Activated CD4-positive, alpha-beta memory T cell treated with anti-CD3 and anti-CD28 coated beads, Interleukin-2, amount 10 ng/mL, durations not matched to agents 7 days and 5 days (primary cell): ENCODE data around the gene TCHHL1. TPM values are rescaled to one million over a fixed set of nuclear protein-coding genes. Genes with fewer than 3 reads are reported as not detected.

ENCODE experiments used
- CTCF ChIA-PET: fragments of 350-600 bp; sonication (Branson Sonifier 250); formaldehyde crosslinking; loops from one replicate; lab custom pipeline; 2021; ENCODE audit warnings: antibody characterized with exemption, inconsistent platforms; lab: Charles Lee
- POLR2A ChIA-PET: fragments of 350-600 bp; sonication (Branson Sonifier 250); formaldehyde crosslinking; loops from one replicate; lab custom pipeline; 2021; ENCODE audit warnings: antibody characterized with exemption; lab: Charles Lee
- DNase-seq: peaks from one replicate; pipeline ENCODE4 v3.0.0-alpha.2; 2020
- H3K27ac Mint-ChIP-seq: one replicate; pipeline ENCODE4 v1.8.0; 2021; ENCODE audit warnings: mild to moderate bottlenecking, mixed read lengths
- H3K27me3 Mint-ChIP-seq: one replicate; pipeline ENCODE4 v1.8.0; 2021; ENCODE audit warnings: mixed read lengths
- H3K36me3 Mint-ChIP-seq: one replicate; pipeline ENCODE4 v1.8.0; 2021; ENCODE audit warnings: low read depth, mixed read lengths
- H3K4me1 Mint-ChIP-seq: one replicate; pipeline ENCODE4 v1.8.0; 2021; ENCODE audit warnings: mixed read lengths
- H3K4me3 Mint-ChIP-seq: one replicate; pipeline ENCODE4 v1.8.0; 2021; ENCODE audit warnings: mild to moderate bottlenecking, mixed read lengths
- H3K9me3 Mint-ChIP-seq: one replicate; pipeline ENCODE4 v1.8.0; 2021; ENCODE audit warnings: mixed read lengths
- total RNA-seq, 2 experiments: library from RNA; stranded (reverse); gene quantifications; one replicate each; pipeline ENCODE4 v1.2.3, GENCODE V29; 2021

Gene TCHHL1
- total RNA-seq, 2 experiments from 2014 or later, result not detected

DNA sequence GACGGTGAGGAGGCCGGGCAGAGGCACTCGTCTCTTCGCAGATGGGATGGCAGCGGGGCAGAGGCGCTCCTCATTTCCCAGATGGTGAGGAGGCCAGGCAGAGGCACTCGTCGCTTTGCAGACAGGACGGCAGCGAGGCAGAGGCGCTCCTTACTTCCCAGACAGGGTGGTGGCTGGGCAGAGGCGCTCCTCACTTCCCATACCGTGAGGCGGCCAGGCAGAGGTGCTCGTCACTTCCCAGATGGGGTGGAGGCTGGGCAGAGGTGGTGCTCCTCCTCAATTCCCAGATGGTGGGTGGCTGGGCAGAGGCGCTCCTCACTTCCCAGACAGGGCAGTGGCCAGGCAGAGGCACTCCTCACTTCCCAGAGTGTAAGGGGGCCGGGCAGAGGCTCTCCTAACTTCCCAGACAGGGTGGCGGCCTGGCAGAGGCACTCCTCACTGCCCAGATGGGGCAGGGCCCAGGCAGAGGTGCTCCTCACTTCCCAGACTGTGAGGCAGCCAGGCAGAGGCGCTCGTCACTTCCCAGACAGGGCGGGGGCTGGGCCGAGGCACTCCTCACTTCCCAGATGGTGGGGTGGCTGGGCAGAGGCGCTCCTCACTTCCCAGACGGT is 9.9 kb downstream of the TCHHL1 start:
- DNase-seq, result no peak
- H3K27ac Mint-ChIP-seq, result no peak overlapping the region
- H3K36me3 Mint-ChIP-seq, result no peaks in the 10 kb centered on the region
- no peaks in the 10 kb centered on the region for H3K9me3 Mint-ChIP-seq
- H3K27me3 Mint-ChIP-seq, result peaks cover 27% of the 10 kb centered on the region
- CTCF ChIA-PET, result no interaction called here
- H3K4me3 Mint-ChIP-seq, result no peak overlapping the region
- no peaks in the 10 kb centered on the region for H3K4me1 Mint-ChIP-seq
- POLR2A ChIA-PET, result no interaction called here

DNA sequence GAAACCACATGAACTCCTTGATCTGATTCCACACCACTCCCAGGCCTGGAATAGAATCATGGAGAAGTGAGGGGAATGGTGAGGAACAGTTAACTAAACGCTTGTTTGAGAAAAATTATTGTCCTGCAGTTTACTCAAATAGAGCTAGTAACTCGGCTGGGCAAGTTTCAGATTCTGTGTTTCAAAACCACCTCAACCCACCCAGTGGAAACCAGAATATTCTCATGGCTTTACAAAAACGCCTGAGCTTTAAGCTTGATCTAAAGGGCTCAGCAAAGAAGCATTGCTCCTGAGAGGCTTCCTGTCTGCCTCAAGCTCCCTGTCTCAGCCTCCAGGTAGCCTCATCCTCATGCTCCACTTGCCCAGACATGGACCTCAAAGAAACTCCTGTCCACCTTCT is 16.6 kb downstream of the TCHHL1 start:
- Mint-ChIP-seq H3K9me3 (no peaks in the 10 kb centered on the region), H3K4me1 (no peaks in the 10 kb centered on the region), H3K27me3 (peaks cover 48% of the 10 kb centered on the region), H3K36me3 (no peaks in the 10 kb centered on the region), H3K4me3 (no peak overlapping the region), H3K27ac (no peak overlapping the region)
- ChIA-PET POLR2A (no interaction called here), CTCF (interaction anchor here (1.1 kb wide), 1 partner anchor 13 kb away, joined by 3 read pairs; no protein-coding TSS in a partner anchor)
- DNase-seq, result no peak

DNA sequence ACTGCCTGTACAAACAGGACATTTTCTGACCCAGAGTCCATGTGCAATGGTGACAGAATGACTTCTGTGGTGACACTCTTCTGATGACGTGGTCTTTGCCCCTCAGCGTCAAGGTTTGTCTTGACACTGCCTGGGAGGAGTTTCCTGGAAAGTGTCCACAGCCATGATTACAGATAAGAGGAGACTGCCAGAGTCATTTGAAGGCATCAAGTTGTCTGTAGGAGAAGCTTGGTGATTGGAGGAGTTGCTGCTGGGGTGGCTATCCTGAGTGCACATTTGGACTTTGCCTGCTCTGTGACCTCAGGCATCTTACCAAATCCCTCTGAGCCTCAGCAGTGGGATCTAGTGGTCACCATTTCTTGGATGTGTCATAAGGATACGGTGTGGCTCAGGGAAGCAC is 17.7 kb downstream of the TCHHL1 start:
- H3K36me3 Mint-ChIP-seq, result no peaks in the 10 kb centered on the region
- ChIA-PET POLR2A (no interaction called here), CTCF (no interaction called here)
- no peak for DNase-seq
- H3K4me1 Mint-ChIP-seq, result no peaks in the 10 kb centered on the region
- no peak overlapping the region for H3K4me3 Mint-ChIP-seq
- H3K27me3 Mint-ChIP-seq, result peaks cover 50% of the 10 kb centered on the region
- no peaks in the 10 kb centered on the region for H3K9me3 Mint-ChIP-seq
- no peak overlapping the region for H3K27ac Mint-ChIP-seq

DNA sequence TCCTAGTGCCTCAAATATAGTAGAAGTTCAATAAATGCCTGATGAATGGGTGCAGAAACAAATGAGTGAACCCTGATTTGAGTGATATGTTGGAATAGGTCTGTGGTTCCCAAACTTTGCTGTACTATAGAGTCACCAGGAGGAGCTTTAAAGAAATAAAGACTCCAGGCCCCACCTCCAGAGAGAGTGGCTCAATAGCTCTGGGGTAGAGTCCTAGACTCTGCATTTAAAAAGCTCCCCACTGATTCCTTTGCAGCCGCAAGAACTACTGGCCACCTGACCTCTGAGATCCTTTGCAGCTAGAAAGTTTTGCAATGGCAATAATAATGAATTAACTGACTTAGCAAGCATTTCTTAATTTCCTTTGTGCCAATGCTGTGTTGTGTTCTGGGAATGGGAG is 20.9 kb downstream of the TCHHL1 start:
- Mint-ChIP-seq H3K4me3 (no peak overlapping the region), H3K27ac (no peak overlapping the region), H3K27me3 (peaks cover 43% of the 10 kb centered on the region), H3K9me3 (no peaks in the 10 kb centered on the region), H3K4me1 (no peaks in the 10 kb centered on the region), H3K36me3 (no peaks in the 10 kb centered on the region)
- ChIA-PET POLR2A (no interaction called here), CTCF (interaction anchor here (1.4 to 1.6 kb wide), 2 partner anchors 15 to 391 kb away, joined by 3 to 5 read pairs; no protein-coding TSS in a partner anchor)
- DNase-seq, result no peak

DNA sequence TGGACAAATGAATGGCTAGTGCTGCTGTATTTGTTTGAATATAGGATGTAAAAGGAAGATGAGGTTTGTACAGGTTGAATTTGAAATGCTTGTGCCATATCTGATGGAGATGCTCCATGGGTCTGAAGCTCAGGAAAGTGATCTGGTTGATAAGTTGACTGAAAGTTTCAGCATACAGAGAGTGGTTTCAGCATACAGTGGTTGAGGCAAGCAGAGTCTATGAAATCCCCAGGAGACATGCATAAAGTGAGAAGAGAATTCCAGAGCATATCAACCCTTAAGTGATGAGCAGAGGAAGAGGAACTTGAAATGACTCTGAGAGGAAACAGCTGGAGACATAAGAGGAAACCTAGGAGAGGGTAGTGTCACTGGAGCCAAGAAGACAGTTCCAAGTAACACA is 21.7 kb downstream of the TCHHL1 start:
- CTCF ChIA-PET, result no interaction called here

DNA sequence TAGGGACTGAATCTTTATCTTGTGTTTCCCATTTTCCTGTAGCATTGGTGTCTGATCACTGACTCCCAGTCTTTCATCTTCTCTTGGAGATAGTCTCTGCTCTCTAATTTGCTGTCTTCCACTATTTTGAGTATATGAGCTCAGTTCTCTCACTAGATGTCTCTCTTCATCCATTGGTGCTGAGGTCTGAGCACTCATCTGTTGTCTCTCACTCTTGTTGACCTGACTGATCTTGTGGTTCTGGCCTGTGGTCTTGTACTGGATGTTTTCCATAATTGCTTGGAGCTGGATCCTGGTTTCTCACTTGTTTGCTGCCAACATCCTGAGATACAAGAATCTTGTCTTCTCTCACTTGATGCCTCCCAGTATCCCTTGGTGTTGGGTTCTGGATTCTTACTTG is 26.9 kb downstream of the TCHHL1 start:
- Mint-ChIP-seq H3K4me3 (no peak overlapping the region), H3K27me3 (peaks cover 26% of the 10 kb centered on the region), H3K36me3 (no peaks in the 10 kb centered on the region), H3K4me1 (no peaks in the 10 kb centered on the region), H3K27ac (no peak overlapping the region), H3K9me3 (no peaks in the 10 kb centered on the region)
- no peak for DNase-seq
- CTCF ChIA-PET, result interaction anchor here (2.1 kb wide), 1 partner anchor 9 kb away, joined by 5 read pairs; no protein-coding TSS in a partner anchor
- POLR2A ChIA-PET, result no interaction called here

More for the DNA sequence above, 21.7 kb downstream of the TCHHL1 start:
- DNase-seq, result no peak
- POLR2A ChIA-PET, result no interaction called here
- H3K27me3 Mint-ChIP-seq, result peaks cover 41% of the 10 kb centered on the region
- no peaks in the 10 kb centered on the region for H3K4me1 Mint-ChIP-seq
- H3K27ac Mint-ChIP-seq, result no peak overlapping the region
- no peak overlapping the region for H3K4me3 Mint-ChIP-seq
- no peaks in the 10 kb centered on the region for H3K36me3 Mint-ChIP-seq
- H3K9me3 Mint-ChIP-seq, result no peaks in the 10 kb centered on the region

DNA sequence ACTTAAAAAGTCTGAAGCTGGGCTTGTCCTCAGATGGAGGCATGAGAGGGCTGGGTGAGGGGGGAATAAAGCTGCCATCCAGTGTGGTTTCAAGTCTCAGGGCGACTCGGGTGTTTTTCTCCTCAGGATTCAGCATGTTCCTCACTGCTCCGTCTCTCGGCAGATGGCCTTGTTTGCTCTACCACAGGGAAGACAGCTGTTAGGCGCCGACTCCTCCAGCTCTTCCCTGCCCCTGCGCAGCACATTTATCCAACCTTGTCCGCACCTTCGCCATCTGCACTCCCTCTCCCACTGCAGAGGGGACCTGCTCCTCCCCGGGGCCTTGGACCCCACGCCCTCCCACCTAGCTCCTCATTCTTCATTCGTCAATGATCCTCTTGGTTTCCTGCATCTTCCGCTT is 35.5 kb downstream of the TCHHL1 start:
- POLR2A ChIA-PET, result interaction anchor here (0.7 to 1.2 kb wide), 2 partner anchors 132 to 136 kb away, joined by 3 to 4 read pairs; no protein-coding TSS in a partner anchor
- CTCF ChIA-PET, result interaction anchor here (0.5 to 9.9 kb wide), 14 partner anchors 8 to 405 kb away, joined by 3 to 174 read pairs (median 6); partner anchors contain the start of gene S100A11
- H3K27ac Mint-ChIP-seq, result no peak overlapping the region

DNA sequence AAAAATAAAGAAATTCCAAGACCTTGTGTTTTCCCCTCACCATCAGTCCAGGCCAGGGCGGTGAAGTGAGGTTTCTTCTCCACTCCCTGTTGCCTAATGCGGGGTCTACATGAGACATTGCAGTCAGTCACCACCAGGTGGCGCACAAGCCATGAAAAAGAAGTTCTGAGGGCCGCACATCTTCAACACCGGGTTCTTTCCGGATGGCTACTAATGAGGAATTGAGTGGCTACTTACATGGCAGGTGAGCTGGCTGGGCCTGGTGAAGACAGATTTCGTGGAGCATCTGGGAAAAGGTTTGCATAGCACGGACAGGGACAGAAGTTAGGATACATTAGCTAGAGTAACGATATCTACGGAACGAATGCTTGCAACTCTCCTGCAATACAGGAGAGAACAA is 36.3 kb downstream of the TCHHL1 start:
- POLR2A ChIA-PET, result interaction anchor here (1.2 kb wide), 1 partner anchor 133 kb away, joined by 4 read pairs; no protein-coding TSS in a partner anchor
- CTCF ChIA-PET, result interaction anchor here (0.5 to 9.9 kb wide), 13 partner anchors 9 to 406 kb away, joined by 3 to 174 read pairs (median 8); partner anchors contain the start of gene S100A11
- peaks cover 39% of the 10 kb centered on the region for H3K4me1 Mint-ChIP-seq
- peaks cover 35% of the 10 kb centered on the region for H3K27me3 Mint-ChIP-seq
- peak; percentile 87 for DNase-seq
- no peaks in the 10 kb centered on the region for H3K36me3 Mint-ChIP-seq
- no peak overlapping the region for H3K4me3 Mint-ChIP-seq
- no peak overlapping the region for H3K27ac Mint-ChIP-seq
- H3K9me3 Mint-ChIP-seq, result no peaks in the 10 kb centered on the region

More for the DNA sequence above, 35.5 kb downstream of the TCHHL1 start:
- DNase-seq, result no peak
- peaks cover 31% of the 10 kb centered on the region for H3K4me1 Mint-ChIP-seq
- H3K4me3 Mint-ChIP-seq, result no peak overlapping the region
- no peaks in the 10 kb centered on the region for H3K9me3 Mint-ChIP-seq
- H3K36me3 Mint-ChIP-seq, result no peaks in the 10 kb centered on the region
- H3K27me3 Mint-ChIP-seq, result peaks cover 41% of the 10 kb centered on the region

DNA sequence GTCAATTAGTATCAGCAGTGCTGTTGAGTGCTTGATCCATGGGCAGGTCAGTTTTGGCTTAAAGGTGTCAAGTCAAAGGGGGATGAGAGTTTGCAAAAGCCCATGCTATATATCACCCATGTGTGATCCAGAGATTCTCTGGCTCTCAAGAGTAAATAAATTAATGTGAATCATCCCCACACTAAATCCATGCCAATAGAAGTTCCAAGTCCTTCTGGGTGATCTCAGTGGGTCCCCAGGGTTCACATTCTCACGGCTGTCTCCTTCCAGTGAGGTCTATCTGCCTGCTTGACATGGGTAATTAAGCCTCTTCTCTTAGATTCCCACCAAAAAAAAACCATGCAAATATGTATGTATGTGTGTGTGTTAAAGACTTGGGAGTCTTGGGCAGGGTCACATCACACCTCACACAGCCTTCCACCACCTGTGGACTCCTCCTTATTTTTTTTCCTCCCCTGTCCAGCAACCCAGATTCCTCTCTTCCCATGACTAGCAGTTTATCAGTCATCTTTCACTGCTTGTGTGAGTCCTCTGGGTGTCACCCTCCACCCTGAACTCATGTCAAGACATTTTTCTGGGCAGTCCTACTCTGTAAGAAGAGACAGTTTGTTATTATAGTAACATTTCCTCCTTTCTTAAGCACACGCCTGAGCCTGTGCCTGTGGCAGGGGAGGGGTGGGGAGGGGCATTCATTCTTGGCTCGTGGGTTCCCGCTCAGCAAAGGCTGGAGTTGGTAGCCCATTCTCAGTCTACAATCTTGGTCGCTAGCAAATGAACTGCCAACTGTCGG is 37.8 kb downstream of the TCHHL1 start:
- Mint-ChIP-seq H3K4me1 (peaks cover 48% of the 10 kb centered on the region), H3K27me3 (peaks cover 27% of the 10 kb centered on the region), H3K27ac (no peak overlapping the region), H3K9me3 (no peaks in the 10 kb centered on the region), H3K4me3 (no peak overlapping the region), H3K36me3 (no peaks in the 10 kb centered on the region)
- DNase-seq, result no peak
- POLR2A ChIA-PET, result interaction anchor here (0.6 to 7.2 kb wide), 3 partner anchors 15 to 17 kb away, joined by 3 to 162 read pairs (median 3); partner anchors contain the start of gene S100A11
- CTCF ChIA-PET, result interaction anchor here (0.7 to 9.9 kb wide), 10 partner anchors 14 to 409 kb away, joined by 3 to 174 read pairs (median 3); partner anchors contain the start of gene S100A11

DNA sequence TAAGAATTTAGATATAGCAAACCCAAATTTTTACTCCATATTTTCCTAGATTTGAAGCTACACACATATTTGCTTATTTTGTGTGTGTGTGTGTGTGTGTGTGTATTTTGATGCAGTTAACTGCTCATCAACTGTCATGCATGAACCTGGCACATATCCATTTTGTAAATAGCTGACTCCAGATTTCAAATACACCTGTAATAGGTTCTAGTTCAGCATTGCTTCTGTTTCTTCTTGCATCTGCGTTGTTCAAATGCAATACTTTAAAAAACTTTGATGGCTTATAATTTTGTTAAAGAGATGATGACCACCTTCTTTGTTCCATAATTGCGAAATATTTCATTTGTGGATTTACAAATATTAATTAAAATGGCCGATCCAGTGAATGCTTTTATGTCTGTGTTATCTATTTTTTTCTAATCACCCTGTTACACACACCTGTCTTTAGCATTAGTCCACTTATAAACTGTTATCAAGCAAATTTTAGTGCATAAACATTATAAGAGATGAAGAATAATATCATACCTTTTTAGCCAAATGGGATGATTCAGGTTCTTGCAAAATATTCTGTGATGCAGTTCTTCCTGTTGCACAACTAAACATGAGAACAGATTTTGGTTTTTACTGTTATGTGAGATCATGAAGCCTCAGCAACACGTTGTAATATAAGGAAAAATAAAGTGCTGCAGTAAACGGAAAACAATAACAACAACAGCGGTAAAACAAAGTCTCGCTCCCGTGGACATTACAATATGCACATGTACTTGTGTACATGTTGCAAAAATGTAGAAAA is 39.4 kb downstream of the TCHHL1 start:
- Mint-ChIP-seq H3K4me1 (peaks cover 54% of the 10 kb centered on the region), H3K36me3 (peaks cover 3% of the 10 kb centered on the region), H3K27me3 (peaks cover 17% of the 10 kb centered on the region), H3K27ac (peak overlapping the region; percentile 33), H3K9me3 (peaks cover 2% of the 10 kb centered on the region), H3K4me3 (no peak overlapping the region)
- DNase-seq, result no peak
- CTCF ChIA-PET, result interaction anchor here (1.1 to 6.4 kb wide), 7 partner anchors 14 to 410 kb away, joined by 3 to 117 read pairs (median 12); partner anchors contain the start of gene S100A11
- POLR2A ChIA-PET, result interaction anchor here (2.6 to 7.2 kb wide), 2 partner anchors 13 to 56 kb away, joined by 9 to 162 read pairs; partner anchors contain the start of genes S100A10 and S100A11

DNA sequence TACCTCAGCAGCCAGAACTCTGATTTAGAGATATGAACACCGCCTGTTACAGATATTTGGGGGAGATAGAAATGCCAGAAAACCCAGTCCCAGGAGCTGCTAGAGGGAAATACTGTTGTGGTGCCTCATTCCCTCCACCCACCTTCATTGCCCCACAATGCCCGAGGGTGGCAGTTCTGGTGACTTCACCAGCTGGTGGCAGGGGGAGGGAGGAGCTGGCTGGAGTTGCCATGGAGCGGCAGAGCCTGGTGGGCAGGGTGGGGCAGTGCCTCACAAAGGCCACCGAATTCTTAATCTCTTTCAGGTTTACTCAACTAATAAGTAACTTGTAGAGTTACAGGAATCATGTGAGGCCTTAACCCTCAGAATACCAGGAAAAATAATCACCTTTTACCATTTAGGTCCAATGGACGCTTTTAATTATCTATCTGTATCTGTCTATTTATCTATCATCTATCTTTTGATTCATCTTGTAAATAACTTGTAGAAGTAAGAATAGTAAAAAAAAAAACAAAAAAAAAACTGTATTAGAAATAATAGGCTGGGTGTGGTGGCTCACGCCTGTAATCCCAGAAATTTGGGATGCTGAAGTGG is 40.4 kb downstream of the TCHHL1 start:
- peak; percentile 80 for DNase-seq

More for the DNA sequence above, 40.4 kb downstream of the TCHHL1 start:
- Mint-ChIP-seq H3K4me1 (peaks cover 55% of the 10 kb centered on the region), H3K27ac (peak overlapping the region; percentile 97), H3K36me3 (peaks cover 3% of the 10 kb centered on the region), H3K4me3 (peak overlapping the region; percentile 73), H3K9me3 (peaks cover 2% of the 10 kb centered on the region), H3K27me3 (peaks cover 8% of the 10 kb centered on the region)
- ChIA-PET CTCF (interaction anchor here (1.1 to 6.4 kb wide), 10 partner anchors 13 to 410 kb away, joined by 3 to 117 read pairs (median 4); partner anchors contain the start of gene S100A11), POLR2A (interaction anchor here (0.6 to 7.2 kb wide), 9 partner anchors 9 to 411 kb away, joined by 3 to 162 read pairs (median 4); partner anchors contain the start of genes S100A10 and S100A11)
